Liver (tissue), 9 donors: ENCODE results near the gene MRGPRF. TPM values are rescaled to one million over a fixed set of nuclear protein-coding genes. Genes with fewer than 3 reads are reported as not detected.

ENCODE experiments used
- DNase-seq: peaks from one replicate; pipeline ENCODE4 v3.0.0-alpha.2; 2017; ENCODE audit warnings: low spot score
- H3K27ac ChIP-seq, 2 donors: one replicate each; pipeline ENCODE4 v1.7.0; 2013; ENCODE audit warnings: inconsistent platforms in 2 of 2, low read length in 2 of 2, control low read depth in 1 of 2, low read depth in 1 of 2, mild to moderate bottlenecking in 1 of 2
- H3K27me3 ChIP-seq, 4 donors: one replicate each; pipeline versions ENCODE4 v1.6.1 to v1.7.0; 2013; ENCODE audit warnings: low read length in 3 of 4, inconsistent platforms in 1 of 4, mild to moderate bottlenecking in 1 of 4, moderate library complexity in 1 of 4; ENCODE audit not compliant: control insufficient read depth in 4 of 4, insufficient read depth in 4 of 4
- H3K36me3 ChIP-seq, 4 donors: one replicate each; pipeline versions ENCODE4 v1.6.1 to v1.7.0; 2013; ENCODE audit warnings: low read length in 3 of 4, mild to moderate bottlenecking in 3 of 4, low read depth in 1 of 4, moderate library complexity in 1 of 4; ENCODE audit not compliant: control insufficient read depth in 4 of 4, insufficient read depth in 3 of 4
- H3K4me1 ChIP-seq, 4 donors: one replicate each; pipeline versions ENCODE4 v1.6.1 to v1.7.0; 2013; ENCODE audit warnings: low read length in 3 of 4, mild to moderate bottlenecking in 3 of 4, moderate library complexity in 1 of 4; ENCODE audit not compliant: control insufficient read depth in 4 of 4, insufficient read depth in 4 of 4
- H3K4me3 ChIP-seq, 3 donors: one replicate each; pipeline versions ENCODE4 v1.6.1 to v1.7.0; 2013; ENCODE audit warnings: low read length in 3 of 3, control low read depth in 1 of 3, low read depth in 1 of 3, mild to moderate bottlenecking in 1 of 3
- H3K9ac ChIP-seq, 2 donors: one replicate each; pipeline ENCODE4 v1.7.0; 2013; ENCODE audit warnings: low read length in 2 of 2, mild to moderate bottlenecking in 2 of 2, moderate library complexity in 2 of 2, control low read depth in 1 of 2, low read depth in 1 of 2
- H3K9me3 ChIP-seq, 4 donors: one replicate each; pipeline versions ENCODE4 v1.6.1 to v1.7.0; 2013; ENCODE audit warnings: low read length in 3 of 4; ENCODE audit not compliant: control insufficient read depth in 4 of 4
- EGR1 ChIP-seq, 2 donors: IDR thresholded peaks; 2 replicates each; pipeline ENCODE4 v1.6.1; 2016 to 2018; ENCODE audit warnings: antibody characterized with exemption in 2 of 2, low read depth in 2 of 2
- FOXA1 ChIP-seq: IDR thresholded peaks from 2 replicates; pipeline ENCODE4 v1.6.1; 2016; ENCODE audit warnings: antibody characterized with exemption
- FOXA2 ChIP-seq: IDR thresholded peaks from 2 replicates; pipeline ENCODE4 v1.6.1; 2016; ENCODE audit warnings: antibody characterized with exemption
- GABPA ChIP-seq, 2 donors: IDR thresholded peaks in 1 of 2; conservative IDR thresholded peaks in 1 of 2; 2 replicates each; pipeline ENCODE4 v1.6.1; 2016; ENCODE audit warnings: antibody characterized with exemption in 2 of 2, mild to moderate bottlenecking in 1 of 2, moderate library complexity in 1 of 2
- HNF4G ChIP-seq: IDR thresholded peaks from 2 replicates; pipeline ENCODE4 v1.6.1; 2016; ENCODE audit warnings: antibody characterized with exemption
- JUND ChIP-seq, 2 donors: IDR thresholded peaks; 2 replicates each; pipeline ENCODE4 v1.6.1; 2016; ENCODE audit warnings: antibody characterized with exemption in 2 of 2
- NR2F2 ChIP-seq: IDR thresholded peaks from 2 replicates; pipeline ENCODE4 v1.6.1; 2016; ENCODE audit warnings: antibody characterized with exemption
- RAD21 ChIP-seq, 2 donors: IDR thresholded peaks; 2 replicates each; pipeline ENCODE4 v1.6.1; 2016; ENCODE audit warnings: antibody characterized with exemption in 2 of 2, mild to moderate bottlenecking in 2 of 2
- RXRA ChIP-seq, 2 donors: IDR thresholded peaks; 2 replicates each; pipeline ENCODE4 v1.6.1; 2017 to 2018; ENCODE audit warnings: antibody characterized with exemption in 2 of 2, mild to moderate bottlenecking in 1 of 2
- SP1 ChIP-seq: IDR thresholded peaks from 2 replicates; pipeline ENCODE4 v1.6.1; 2018; ENCODE audit warnings: antibody characterized with exemption, mild to moderate bottlenecking
- TAF1 ChIP-seq: conservative IDR thresholded peaks from 2 replicates; pipeline ENCODE4 v1.6.1; 2016; ENCODE audit warnings: antibody characterized with exemption, mild to moderate bottlenecking
- YY1 ChIP-seq: IDR thresholded peaks from 2 replicates; pipeline ENCODE4 v1.6.1; 2016; ENCODE audit warnings: antibody characterized with exemption, mild to moderate bottlenecking
- WGBS: extraction: QIAGEN DNeasy Blood & Tissue Kit; methylation state at CpG from one replicate; pipeline ENCODE4 v1.1.7; 2013; 5-methylcytosine and 5-hydroxymethylcytosine counted together
- polyA plus RNA-seq, 2 donors: library from polyadenylated mRNA; stranded (reverse) in 1 of 2; unstranded in 1 of 2; fragments of 200-250 nt in 1 of 2; fragments of >200 nt in 1 of 2; fragmentation: Nextera tagmentation in 1 of 2; extraction: Ambion mirVana in 1 of 2; gene quantifications; one replicate each; pipeline versions ENCODE4 v1.2.1 to v1.2.3, GENCODE V29; 2013 to 2015
- total RNA-seq, 2 donors: library from RNA; depleted of rRNA; stranded (reverse); fragments of >200 nt; gene quantifications; one replicate each; pipeline ENCODE4 v1.2.3, GENCODE V29; 2014
- TF ChIP-seq, protein P1 (sequence below): IDR thresholded peaks from 2 replicates; pipeline ENCODE4 v1.6.1; 2016; ENCODE audit warnings: antibody characterized with exemption
- TF ChIP-seq, protein P2 (sequence below): fragments of 150-350 bp; IDR thresholded peaks from 2 replicates; pipeline ENCODE4 v1.5.1; 2017; ENCODE audit warnings: improper control_type of control experiment, low read depth, low read length; ENCODE audit not compliant: missing input control
- TF ChIP-seq, protein P3 (sequence below): IDR thresholded peaks from 2 replicates; pipeline ENCODE4 v1.6.1; 2016; ENCODE audit warnings: antibody characterized with exemption
- TF ChIP-seq, protein P4 (sequence below): IDR thresholded peaks from 2 replicates; pipeline ENCODE4 v1.6.1; 2016; ENCODE audit warnings: antibody characterized with exemption, mild to moderate bottlenecking
- TF ChIP-seq, protein P5 (sequence below): IDR thresholded peaks from 2 replicates; pipeline ENCODE4 v1.6.1; 2016; ENCODE audit warnings: antibody characterized with exemption
- donor health status: healthy.
- donor health status: healthy.
- donor health status: healthy.
- donor health status: healthy.
- donor health status: healthy.

Gene MRGPRF
- total and polyA plus RNA-seq, 4 donors = 1.1 to 4.8 (median 2.5) TPM

DNA sequence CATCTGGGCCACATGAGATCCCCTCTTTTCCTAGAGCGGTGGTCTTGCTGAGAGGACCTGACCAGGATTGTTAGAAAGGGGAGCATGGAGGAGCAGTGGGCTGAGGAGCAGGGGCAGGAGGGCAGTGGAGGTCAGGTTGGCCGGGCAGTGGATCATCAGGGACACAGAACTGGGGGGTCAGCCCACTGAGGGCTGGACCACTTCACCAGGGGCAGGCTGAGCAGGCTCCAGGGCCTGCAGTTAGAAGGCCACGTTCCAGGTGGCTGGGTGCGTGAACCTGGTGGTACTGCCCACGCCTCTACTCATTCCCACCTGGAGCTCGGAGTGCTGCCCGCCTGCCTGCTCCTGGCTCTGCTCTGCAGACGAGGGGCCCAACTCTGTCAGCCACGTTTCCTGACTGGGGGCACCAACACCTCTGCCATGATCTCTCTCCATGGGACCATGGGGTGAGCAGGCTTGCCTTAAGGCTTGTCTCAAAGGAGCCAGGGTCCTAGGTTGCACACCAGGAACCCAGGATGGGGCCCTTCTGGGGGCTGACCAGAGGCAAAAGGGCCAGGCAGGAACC, 9.7 kb downstream of the MRGPRF start:
- H3K27ac ChIP-seq = no peak overlapping the region
- TF ChIP-seq GABPA (IDR thresholded peaks at IDR 0.05 in 1 of 2, conservative IDR thresholded peaks at IDR 0.05 in 1 of 2) = no peak
- TF ChIP-seq, protein P1, sequence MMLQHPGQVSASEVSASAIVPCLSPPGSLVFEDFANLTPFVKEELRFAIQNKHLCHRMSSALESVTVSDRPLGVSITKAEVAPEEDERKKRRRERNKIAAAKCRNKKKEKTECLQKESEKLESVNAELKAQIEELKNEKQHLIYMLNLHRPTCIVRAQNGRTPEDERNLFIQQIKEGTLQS = no peak
- TF ChIP-seq RAD21 (IDR thresholded peaks at IDR 0.05) = no peak
- no peak for TF ChIP-seq SP1
- no peak for TF ChIP-seq YY1
- TF ChIP-seq, protein P2, sequence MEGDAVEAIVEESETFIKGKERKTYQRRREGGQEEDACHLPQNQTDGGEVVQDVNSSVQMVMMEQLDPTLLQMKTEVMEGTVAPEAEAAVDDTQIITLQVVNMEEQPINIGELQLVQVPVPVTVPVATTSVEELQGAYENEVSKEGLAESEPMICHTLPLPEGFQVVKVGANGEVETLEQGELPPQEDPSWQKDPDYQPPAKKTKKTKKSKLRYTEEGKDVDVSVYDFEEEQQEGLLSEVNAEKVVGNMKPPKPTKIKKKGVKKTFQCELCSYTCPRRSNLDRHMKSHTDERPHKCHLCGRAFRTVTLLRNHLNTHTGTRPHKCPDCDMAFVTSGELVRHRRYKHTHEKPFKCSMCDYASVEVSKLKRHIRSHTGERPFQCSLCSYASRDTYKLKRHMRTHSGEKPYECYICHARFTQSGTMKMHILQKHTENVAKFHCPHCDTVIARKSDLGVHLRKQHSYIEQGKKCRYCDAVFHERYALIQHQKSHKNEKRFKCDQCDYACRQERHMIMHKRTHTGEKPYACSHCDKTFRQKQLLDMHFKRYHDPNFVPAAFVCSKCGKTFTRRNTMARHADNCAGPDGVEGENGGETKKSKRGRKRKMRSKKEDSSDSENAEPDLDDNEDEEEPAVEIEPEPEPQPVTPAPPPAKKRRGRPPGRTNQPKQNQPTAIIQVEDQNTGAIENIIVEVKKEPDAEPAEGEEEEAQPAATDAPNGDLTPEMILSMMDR = no peak
- TF ChIP-seq TAF1 = no peak
- TF ChIP-seq NR2F2 = no peak
- no peak overlapping the region for H3K9ac ChIP-seq
- H3K9me3 ChIP-seq = no peaks in the 10 kb centered on the region
- 95% methylated on average over 9 of the region's 9 CpGs for WGBS
- H3K4me3 ChIP-seq = no peak overlapping the region
- peak; percentile 29 for DNase-seq
- no peaks in the 10 kb centered on the region for H3K27me3 ChIP-seq
- no peaks in the 10 kb centered on the region for H3K36me3 ChIP-seq
- peaks cover 14 to 39% (median 26%) of the 10 kb centered on the region in 4 donors for H3K4me1 ChIP-seq

DNA sequence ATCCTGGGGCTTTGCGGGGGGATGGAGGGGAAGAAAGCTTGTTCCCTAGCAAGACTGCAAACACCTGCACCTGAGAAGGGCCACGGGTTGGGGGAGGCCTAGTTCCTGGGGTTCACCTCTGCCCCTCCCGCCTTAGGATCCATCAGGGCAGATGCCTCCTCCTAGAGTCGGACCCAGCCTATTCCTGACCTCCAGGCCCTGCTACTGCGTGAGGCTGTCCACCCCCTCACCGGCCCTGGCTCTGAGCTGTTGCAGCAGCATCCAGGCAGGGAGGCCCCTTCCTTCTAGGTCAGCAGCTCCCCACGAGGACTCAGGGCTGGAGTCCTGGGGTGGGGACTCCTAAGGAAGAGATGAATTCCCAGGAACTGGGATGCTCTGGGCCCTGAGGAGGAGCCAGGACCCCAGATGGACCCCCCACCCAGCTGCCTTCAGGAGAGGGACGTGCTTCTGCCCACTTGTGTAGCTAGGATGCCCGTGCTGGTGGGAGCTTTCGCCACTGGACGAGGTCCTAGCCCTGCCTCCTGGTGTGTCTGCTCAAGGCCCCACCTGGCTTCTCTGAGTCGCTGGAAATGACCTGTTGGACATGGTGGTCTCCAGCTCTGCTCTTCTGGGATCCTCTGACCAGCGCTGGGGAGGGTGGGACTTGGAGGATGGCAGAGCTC, 10.3 kb downstream of the MRGPRF start:
- peaks cover 15 to 36% (median 23%) of the 10 kb centered on the region in 4 donors for H3K4me1 ChIP-seq
- no peak overlapping the region for H3K9ac ChIP-seq
- TF ChIP-seq RAD21 (IDR thresholded peaks at IDR 0.05) = no peak
- TF ChIP-seq JUND (IDR thresholded peaks at IDR 0.05) = no peak
- no peak for TF ChIP-seq RXRA (IDR thresholded peaks at IDR 0.05)
- no peak for TF ChIP-seq EGR1 (IDR thresholded peaks at IDR 0.05; ENCODE audit: low read depth in 2 of 2)
- TF ChIP-seq YY1 = no peak
- TF ChIP-seq, protein P3, sequence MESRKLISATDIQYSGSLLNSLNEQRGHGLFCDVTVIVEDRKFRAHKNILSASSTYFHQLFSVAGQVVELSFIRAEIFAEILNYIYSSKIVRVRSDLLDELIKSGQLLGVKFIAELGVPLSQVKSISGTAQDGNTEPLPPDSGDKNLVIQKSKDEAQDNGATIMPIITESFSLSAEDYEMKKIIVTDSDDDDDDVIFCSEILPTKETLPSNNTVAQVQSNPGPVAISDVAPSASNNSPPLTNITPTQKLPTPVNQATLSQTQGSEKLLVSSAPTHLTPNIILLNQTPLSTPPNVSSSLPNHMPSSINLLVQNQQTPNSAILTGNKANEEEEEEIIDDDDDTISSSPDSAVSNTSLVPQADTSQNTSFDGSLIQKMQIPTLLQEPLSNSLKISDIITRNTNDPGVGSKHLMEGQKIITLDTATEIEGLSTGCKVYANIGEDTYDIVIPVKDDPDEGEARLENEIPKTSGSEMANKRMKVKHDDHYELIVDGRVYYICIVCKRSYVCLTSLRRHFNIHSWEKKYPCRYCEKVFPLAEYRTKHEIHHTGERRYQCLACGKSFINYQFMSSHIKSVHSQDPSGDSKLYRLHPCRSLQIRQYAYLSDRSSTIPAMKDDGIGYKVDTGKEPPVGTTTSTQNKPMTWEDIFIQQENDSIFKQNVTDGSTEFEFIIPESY = no peak
- TF ChIP-seq FOXA1 = no peak
- TF ChIP-seq, protein P4, sequence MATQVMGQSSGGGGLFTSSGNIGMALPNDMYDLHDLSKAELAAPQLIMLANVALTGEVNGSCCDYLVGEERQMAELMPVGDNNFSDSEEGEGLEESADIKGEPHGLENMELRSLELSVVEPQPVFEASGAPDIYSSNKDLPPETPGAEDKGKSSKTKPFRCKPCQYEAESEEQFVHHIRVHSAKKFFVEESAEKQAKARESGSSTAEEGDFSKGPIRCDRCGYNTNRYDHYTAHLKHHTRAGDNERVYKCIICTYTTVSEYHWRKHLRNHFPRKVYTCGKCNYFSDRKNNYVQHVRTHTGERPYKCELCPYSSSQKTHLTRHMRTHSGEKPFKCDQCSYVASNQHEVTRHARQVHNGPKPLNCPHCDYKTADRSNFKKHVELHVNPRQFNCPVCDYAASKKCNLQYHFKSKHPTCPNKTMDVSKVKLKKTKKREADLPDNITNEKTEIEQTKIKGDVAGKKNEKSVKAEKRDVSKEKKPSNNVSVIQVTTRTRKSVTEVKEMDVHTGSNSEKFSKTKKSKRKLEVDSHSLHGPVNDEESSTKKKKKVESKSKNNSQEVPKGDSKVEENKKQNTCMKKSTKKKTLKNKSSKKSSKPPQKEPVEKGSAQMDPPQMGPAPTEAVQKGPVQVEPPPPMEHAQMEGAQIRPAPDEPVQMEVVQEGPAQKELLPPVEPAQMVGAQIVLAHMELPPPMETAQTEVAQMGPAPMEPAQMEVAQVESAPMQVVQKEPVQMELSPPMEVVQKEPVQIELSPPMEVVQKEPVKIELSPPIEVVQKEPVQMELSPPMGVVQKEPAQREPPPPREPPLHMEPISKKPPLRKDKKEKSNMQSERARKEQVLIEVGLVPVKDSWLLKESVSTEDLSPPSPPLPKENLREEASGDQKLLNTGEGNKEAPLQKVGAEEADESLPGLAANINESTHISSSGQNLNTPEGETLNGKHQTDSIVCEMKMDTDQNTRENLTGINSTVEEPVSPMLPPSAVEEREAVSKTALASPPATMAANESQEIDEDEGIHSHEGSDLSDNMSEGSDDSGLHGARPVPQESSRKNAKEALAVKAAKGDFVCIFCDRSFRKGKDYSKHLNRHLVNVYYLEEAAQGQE = no peak
- TF ChIP-seq SP1 = no peak
- TF ChIP-seq, protein P1 = no peak
- TF ChIP-seq GABPA (IDR thresholded peaks at IDR 0.05 in 1 of 2, conservative IDR thresholded peaks at IDR 0.05 in 1 of 2) = no peak
- TF ChIP-seq TAF1 = no peak
- TF ChIP-seq, protein P5, sequence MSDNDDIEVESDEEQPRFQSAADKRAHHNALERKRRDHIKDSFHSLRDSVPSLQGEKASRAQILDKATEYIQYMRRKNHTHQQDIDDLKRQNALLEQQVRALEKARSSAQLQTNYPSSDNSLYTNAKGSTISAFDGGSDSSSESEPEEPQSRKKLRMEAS = no peak
- no peak for TF ChIP-seq FOXA2
- no peak for TF ChIP-seq HNF4G
- no peak for TF ChIP-seq NR2F2
- WGBS = 88% methylated on average over 13 of the region's 13 CpGs
- H3K4me3 ChIP-seq = no peak overlapping the region
- H3K36me3 ChIP-seq = no peaks in the 10 kb centered on the region
- H3K27ac ChIP-seq = no peak overlapping the region
- peak; percentile 32 for DNase-seq
- H3K27me3 ChIP-seq = no peaks in the 10 kb centered on the region
- H3K9me3 ChIP-seq = no peaks in the 10 kb centered on the region
